Stimulated activated CD8-positive, alpha-beta memory T cell treated with anti-CD3 and anti-CD28 coated beads, Interleukin-7, amount 100 ng/mL, for 4 hours (primary cell): ENCODE data around the gene NRXN3.

Source experiments
- DNase-seq, 2 donors: peaks; one replicate each; pipeline ENCODE4 v3.0.0-alpha.2; 2020; ENCODE audit warnings: low read depth in 2 of 2

The NRXN3 gene

GRCh38 chr14:79281244-79282152 lies 1111.3 kb downstream of the NRXN3 start:
- no peak for DNase-seq

GRCh38 chr14:79284621-79285020 lies 1114.4 kb downstream of the NRXN3 start:
- no peak for DNase-seq

GRCh38 chr14:79285263-79285662 lies 1115.1 kb downstream of the NRXN3 start:
- DNase-seq: no peak

- DNase-seq: no peak
Observed at GRCh38 chr14:79287976-79288375, 1117.8 kb downstream of the NRXN3 start.

GRCh38 chr14:79293482-79294177 lies 1123.5 kb downstream of the NRXN3 start:
- DNase-seq: no peak

- no peak for DNase-seq
Observed at GRCh38 chr14:79294499-79294898, 1124.3 kb downstream of the NRXN3 start.

GRCh38 chr14:79295385-79295784 lies 1125.2 kb downstream of the NRXN3 start:
- no peak for DNase-seq

- DNase-seq: no peak
Observed at GRCh38 chr14:79298373-79298772, 1128.2 kb downstream of the NRXN3 start.

GRCh38 chr14:79299162-79299561 lies 1129.0 kb downstream of the NRXN3 start:
- DNase-seq: no peak

- no peak for DNase-seq
Observed at GRCh38 chr14:79304279-79304678, 1134.1 kb downstream of the NRXN3 start.

- no peak for DNase-seq
Observed at GRCh38 chr14:79306546-79306945, 1136.4 kb downstream of the NRXN3 start.

GRCh38 chr14:79318371-79318770 lies 1148.2 kb downstream of the NRXN3 start:
- no peak for DNase-seq

- DNase-seq: no peak
Observed at GRCh38 chr14:79320561-79320960, 1150.4 kb downstream of the NRXN3 start.

GRCh38 chr14:79321070-79321469 lies 1150.9 kb downstream of the NRXN3 start:
- no peak for DNase-seq

- DNase-seq: no peak
Observed at GRCh38 chr14:79325071-79325470, 1154.9 kb downstream of the NRXN3 start.

GRCh38 chr14:79325557-79325956 lies 1155.4 kb downstream of the NRXN3 start:
- no peak for DNase-seq

GRCh38 chr14:79328863-79329262 lies 1158.7 kb downstream of the NRXN3 start:
- DNase-seq: no peak

- DNase-seq: no peak
Observed at GRCh38 chr14:79331830-79332229, 1161.7 kb downstream of the NRXN3 start.

- DNase-seq: no peak
Observed at GRCh38 chr14:79332504-79333197, 1162.5 kb downstream of the NRXN3 start.

GRCh38 chr14:79333198-79333546 lies 1163.0 kb downstream of the NRXN3 start:
- no peak for DNase-seq

GRCh38 chr14:79334272-79334671 lies 1164.1 kb downstream of the NRXN3 start:
- DNase-seq: no peak

- DNase-seq: no peak
Observed at GRCh38 chr14:79337761-79338160, 1167.6 kb downstream of the NRXN3 start.

- DNase-seq: no peak
Observed at GRCh38 chr14:79342942-79343341, 1172.8 kb downstream of the NRXN3 start.
